ENCODE results near the gene ADCY3. TPM values are rescaled to one million over a fixed set of nuclear protein-coding genes. Genes with fewer than 3 reads are reported as not detected.

ADCY3 gene
- total and polyA plus RNA-seq, 8 donors, result 5.2 to 339 (median 24.2) TPM

- no peak overlapping the region for H3K4me3 ChIP-seq
- TF ChIP-seq EP300 (IDR thresholded peaks at IDR 0.05), result no peak
- no peak for TF ChIP-seq POLR2AphosphoS5 (IDR thresholded peaks at IDR 0.05)
- TF ChIP-seq POLR2A (IDR thresholded peaks at IDR 0.05), result no peak
- no peak for TF ChIP-seq CTCF (IDR thresholded peaks at IDR 0.05)
- no peaks in the 10 kb centered on the region for H3K36me3 ChIP-seq
- no peaks in the 10 kb centered on the region for H3K9me3 ChIP-seq
- no peak overlapping the region for H3K27ac ChIP-seq
- WGBS, 5 donors, result 85 to 95% (median 89%) methylated on average over 6 of the region's 6 CpGs
- no peaks in the 10 kb centered on the region for H3K27me3 ChIP-seq
- peaks cover 0 to 15% (median 6%) of the 10 kb centered on the region in 4 donors for H3K4me1 ChIP-seq
- no peak for DNase-seq
- intact Hi-C loops (cut with DNase I; ENCODE audit: low total_unique reads), result no loop called here
Measured at GRCh38 chr2:24881158-24881557, 38.9 kb downstream of the ADCY3 start.

GRCh38 chr2:24878341-24878740 lies 41.7 kb downstream of the ADCY3 start:
- no peak for TF ChIP-seq EP300 (IDR thresholded peaks at IDR 0.05)
- TF ChIP-seq POLR2AphosphoS5 (IDR thresholded peaks at IDR 0.05), result no peak
- no peak for TF ChIP-seq POLR2A (IDR thresholded peaks at IDR 0.05)
- TF ChIP-seq CTCF (IDR thresholded peaks at IDR 0.05), result no peak
- Histone ChIP-seq H3K27me3 (no peaks in the 10 kb centered on the region), H3K4me1 (no peaks in the 10 kb centered on the region), H3K4me3 (no peak overlapping the region), H3K27ac (peak overlapping the region in 3 of 5 donors; percentile 16 to 49 (median 33)), H3K36me3 (no peaks in the 10 kb centered on the region), H3K9me3 (no peaks in the 10 kb centered on the region)
- no peak for DNase-seq
- intact Hi-C loops (cut with DNase I; ENCODE audit: low total_unique reads), result no loop called here
- 92 to 94% (median 93%) methylated on average over 10 of the region's 10 CpGs for WGBS, 5 donors

GRCh38 chr2:24877646-24878045 lies 42.4 kb downstream of the ADCY3 start:
- Histone ChIP-seq H3K27me3 (no peaks in the 10 kb centered on the region), H3K4me1 (no peaks in the 10 kb centered on the region), H3K36me3 (no peaks in the 10 kb centered on the region), H3K4me3 (no peak overlapping the region), H3K27ac (no peak overlapping the region), H3K9me3 (no peaks in the 10 kb centered on the region)
- intact Hi-C loops (cut with DNase I; ENCODE audit: low total_unique reads), result no loop called here
- WGBS, 5 donors, result 87 to 89% (median 88%) methylated on average over 8 to 9 of the region's 9 CpGs
- no peak for TF ChIP-seq POLR2A (IDR thresholded peaks at IDR 0.05)
- TF ChIP-seq CTCF (IDR thresholded peaks at IDR 0.05), result no peak
- TF ChIP-seq EP300 (IDR thresholded peaks at IDR 0.05), result no peak
- no peak for TF ChIP-seq POLR2AphosphoS5 (IDR thresholded peaks at IDR 0.05)
- DNase-seq, result no peak

GRCh38 chr2:24877067-24877466 lies 43.0 kb downstream of the ADCY3 start:
- intact Hi-C loops (cut with DNase I; ENCODE audit: low total_unique reads), result no loop called here
- Histone ChIP-seq H3K4me3 (no peak overlapping the region), H3K9me3 (no peaks in the 10 kb centered on the region), H3K27ac (peak overlapping the region in 1 of 5 donors; percentile 14), H3K4me1 (peaks cover 0 to 5% (median 3%) of the 10 kb centered on the region in 4 donors), H3K27me3 (no peaks in the 10 kb centered on the region), H3K36me3 (no peaks in the 10 kb centered on the region)
- no peak for TF ChIP-seq POLR2A (IDR thresholded peaks at IDR 0.05)
- DNase-seq, result no peak
- WGBS, 5 donors, result 89 to 93% (median 90%) methylated on average over 6 of the region's 6 CpGs

GRCh38 chr2:24875901-24876300 lies 44.1 kb downstream of the ADCY3 start:
- TF ChIP-seq POLR2A (IDR thresholded peaks at IDR 0.05) (no peak), CTCF (IDR thresholded peaks at IDR 0.05) (no peak), POLR2AphosphoS5 (IDR thresholded peaks at IDR 0.05) (no peak), EP300 (IDR thresholded peaks at IDR 0.05) (no peak)
- H3K36me3 ChIP-seq, result no peaks in the 10 kb centered on the region
- peaks cover 0 to 10% (median 7%) of the 10 kb centered on the region in 4 donors for H3K4me1 ChIP-seq
- no peak overlapping the region for H3K4me3 ChIP-seq
- no peak overlapping the region for H3K27ac ChIP-seq
- no peaks in the 10 kb centered on the region for H3K27me3 ChIP-seq
- H3K9me3 ChIP-seq, result no peaks in the 10 kb centered on the region
- WGBS, 5 donors, result 91 to 100% (median 95%) methylated on average over 1 to 2 of the region's 2 CpGs
- no peak for DNase-seq
- intact Hi-C loops (cut with DNase I; ENCODE audit: low total_unique reads), result no loop called here
